GM13976 (cell line): ENCODE measurements around the gene PIP4K2A.

Experiments used
- DNase-seq: peaks from one replicate; pipeline ENCODE4 v3.0.0; 2012; ENCODE audit warnings: low spot score
- CTCF ChIP-seq: IDR thresholded peaks from 2 replicates; pipeline ENCODE4 v1.5.1; 2012; ENCODE audit warnings: borderline replicate concordance, mild to moderate bottlenecking; ENCODE audit not compliant: insufficient read depth; ENCODE audit errors: extremely low read depth, missing control alignments, control extremely low read depth
- in situ Hi-C: fragments of 300-500 bp; cut with MboI; formaldehyde crosslinking; loops from one replicate; pipeline ENCODE4 v1.12.0; 2022; ENCODE audit warnings: low sequenced_read_pairs, mixed read lengths, inconsistent platforms; ENCODE audit not compliant: unreplicated experiment

Gene PIP4K2A

DNA sequence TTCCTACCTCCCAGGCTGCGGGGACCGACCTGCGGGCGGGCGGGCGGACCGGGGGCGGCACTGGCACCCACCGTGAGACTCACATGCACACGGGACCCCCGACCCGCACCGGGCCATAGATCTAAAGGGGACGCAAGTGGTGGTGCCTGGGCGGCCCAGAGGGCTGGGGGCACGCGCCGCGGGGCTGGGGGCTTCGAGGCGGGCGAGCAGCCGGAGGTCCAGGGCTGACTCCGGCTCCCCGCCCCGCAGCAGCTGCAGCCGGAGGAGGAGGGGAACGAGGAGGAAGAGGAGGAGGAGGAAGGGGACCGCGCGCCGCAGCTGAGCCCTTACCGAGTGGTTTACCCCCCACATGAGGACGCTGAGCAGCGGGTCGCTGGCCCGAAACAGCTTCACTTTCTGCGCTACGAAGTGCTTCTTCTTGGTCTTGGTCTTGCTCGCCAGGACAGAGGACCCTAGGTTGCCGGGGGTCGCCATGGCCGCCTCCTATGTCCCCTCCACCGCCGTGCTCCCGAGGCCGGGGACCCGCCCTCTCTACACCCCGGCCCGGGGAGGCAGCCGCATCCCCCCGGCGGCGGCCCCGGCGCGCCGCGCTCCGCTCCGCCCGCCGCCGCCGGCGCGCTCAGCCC is 412 bp downstream of the PIP4K2A start:
- DNase-seq, result no peak
- TF ChIP-seq CTCF, result no peak
- in situ Hi-C loops, result no loop called here

GRCh38 chr10:22712956-22713852 is 1.2 kb downstream of the PIP4K2A start:
- DNase-seq, result peak; percentile 50
- in situ Hi-C loops, result no loop called here
- TF ChIP-seq CTCF, result no peak

GRCh38 chr10:22712211-22712955 is 2.0 kb downstream of the PIP4K2A start:
- no peak for TF ChIP-seq CTCF
- DNase-seq, result no peak
- in situ Hi-C loops, result no loop called here

DNA sequence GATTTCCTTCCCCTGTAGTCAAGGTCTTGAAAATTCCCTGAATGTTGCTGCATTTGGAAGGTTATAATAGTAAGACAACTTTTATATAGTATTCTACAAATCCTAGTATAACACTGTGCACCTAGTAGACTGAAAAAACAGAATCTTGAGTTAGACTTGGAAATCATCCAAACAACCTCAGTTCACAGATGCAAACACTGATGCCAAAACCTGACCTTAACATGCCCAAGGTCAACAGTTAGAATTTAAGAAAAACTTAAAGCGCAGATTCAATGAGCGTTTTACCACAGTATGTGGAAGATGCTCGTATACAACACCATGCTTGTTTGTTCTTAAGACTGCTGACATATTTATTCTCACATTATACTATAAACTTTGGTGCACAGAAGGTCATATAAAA is 3.0 kb downstream of the PIP4K2A start:
- in situ Hi-C loops, result no loop called here
- no peak for DNase-seq
- TF ChIP-seq CTCF, result no peak

DNA sequence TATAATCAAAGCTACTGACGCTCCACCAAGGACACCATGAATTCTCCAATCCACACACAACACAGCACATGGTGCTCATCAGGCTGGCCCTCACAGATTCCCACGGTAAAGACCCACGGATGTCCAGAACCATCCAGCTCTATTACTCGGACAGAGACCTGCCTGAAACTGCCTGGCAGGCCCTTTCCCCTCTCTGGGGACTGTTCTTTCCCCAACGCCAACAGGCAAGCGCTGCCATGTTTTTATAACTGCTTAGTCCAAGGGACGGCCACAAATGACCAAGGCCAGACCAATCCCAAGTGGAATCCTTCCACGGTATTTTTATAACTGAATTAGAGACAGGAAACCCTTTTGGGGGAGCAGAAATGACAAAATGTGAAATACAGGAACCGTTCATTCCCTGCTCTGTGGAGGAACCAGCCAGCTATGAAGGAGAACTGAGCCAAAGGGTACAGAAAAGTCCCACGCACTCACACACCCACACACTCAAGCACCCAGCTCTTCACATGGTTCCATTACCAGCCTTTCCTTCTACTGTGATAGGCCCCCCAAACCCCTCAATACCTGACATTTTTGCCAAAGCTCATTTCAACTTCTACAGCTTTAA is 4.1 kb downstream of the PIP4K2A start:
- no peak for TF ChIP-seq CTCF
- peak; percentile 32 for DNase-seq
- in situ Hi-C loops, result no loop called here

DNA sequence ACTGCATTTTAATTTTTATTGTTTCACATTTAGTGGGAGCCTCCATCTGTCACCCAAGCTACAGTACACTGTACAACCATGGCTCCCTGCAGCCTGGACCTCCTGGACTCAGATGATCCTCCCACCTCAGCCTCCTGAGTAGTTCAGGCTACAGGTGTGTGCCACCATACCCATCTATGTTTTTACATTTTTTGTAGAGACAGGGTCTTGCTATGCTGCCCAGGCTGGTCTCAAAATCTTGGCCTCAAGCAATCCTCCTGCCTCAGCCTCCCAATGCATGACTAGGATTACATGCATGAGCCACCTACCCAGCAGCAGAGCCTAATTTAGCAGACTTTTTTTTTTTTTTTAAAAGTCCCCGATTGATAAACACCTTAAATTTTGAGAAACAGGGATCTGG is 5.6 kb downstream of the PIP4K2A start:
- TF ChIP-seq CTCF, result no peak
- no peak for DNase-seq
- in situ Hi-C loops, result no loop called here
